ENCODE measurements around the gene IL2RA.
"Not testable (repeated sequence)": the region's sequence is repeated elsewhere in the genome, so short reads cannot be mapped to it uniquely, and the experiment has no call there.

The IL2RA gene

DNA sequence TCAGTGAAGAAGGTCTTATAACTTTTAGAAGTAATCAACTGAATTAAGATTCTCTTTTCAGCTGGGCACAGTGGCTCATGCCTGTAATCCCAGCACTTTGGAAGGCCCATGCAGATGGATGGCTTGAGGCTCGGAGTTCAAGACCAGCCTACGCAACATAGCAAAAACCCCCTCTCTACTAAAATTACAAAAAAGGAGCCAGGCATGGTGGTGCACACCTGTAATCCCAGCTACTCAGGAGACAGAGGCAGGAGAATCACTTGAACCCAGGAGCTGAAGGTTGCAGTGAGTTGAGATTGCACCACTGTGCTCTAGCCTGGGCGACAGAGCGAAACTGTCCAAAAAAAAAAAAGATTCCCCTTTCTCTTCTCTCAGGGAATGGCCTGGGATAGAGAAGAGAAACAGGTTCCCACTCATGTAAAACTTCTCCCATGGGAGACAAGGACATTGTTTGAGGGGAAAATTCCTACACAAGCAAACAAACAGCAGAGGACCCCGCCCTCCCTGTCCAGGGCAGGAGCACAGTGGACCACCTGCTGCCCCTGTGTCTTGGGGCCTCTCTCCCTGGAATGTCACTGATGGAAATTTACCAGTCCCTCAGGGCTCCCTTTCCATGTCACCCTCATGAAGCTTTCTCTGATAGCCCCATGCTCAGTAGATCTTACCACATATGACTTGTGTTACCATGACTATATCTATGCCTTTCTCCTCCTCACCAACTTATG lies 5.6 kb downstream of the IL2RA start:
- DNase-seq = no peak

DNA sequence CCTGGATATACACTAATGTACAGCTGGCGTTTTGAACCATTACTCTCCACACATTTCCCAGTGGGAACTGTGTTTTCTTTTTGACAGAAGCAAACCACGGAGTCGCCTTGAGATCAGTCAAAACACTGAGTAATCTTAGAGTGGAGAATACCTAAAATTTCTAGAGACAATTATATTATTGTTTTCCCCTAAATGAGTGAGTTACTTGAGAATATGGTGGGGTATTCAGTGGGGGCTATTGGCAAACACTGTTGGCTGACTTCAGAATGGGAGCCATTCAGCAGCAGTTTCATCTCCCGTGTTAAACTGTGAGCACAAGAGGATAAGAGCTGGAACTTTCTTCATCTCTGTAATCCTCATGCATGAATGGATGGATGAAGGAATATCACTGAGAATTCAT lies 6.2 kb downstream of the IL2RA start:
- no peak for DNase-seq

DNA sequence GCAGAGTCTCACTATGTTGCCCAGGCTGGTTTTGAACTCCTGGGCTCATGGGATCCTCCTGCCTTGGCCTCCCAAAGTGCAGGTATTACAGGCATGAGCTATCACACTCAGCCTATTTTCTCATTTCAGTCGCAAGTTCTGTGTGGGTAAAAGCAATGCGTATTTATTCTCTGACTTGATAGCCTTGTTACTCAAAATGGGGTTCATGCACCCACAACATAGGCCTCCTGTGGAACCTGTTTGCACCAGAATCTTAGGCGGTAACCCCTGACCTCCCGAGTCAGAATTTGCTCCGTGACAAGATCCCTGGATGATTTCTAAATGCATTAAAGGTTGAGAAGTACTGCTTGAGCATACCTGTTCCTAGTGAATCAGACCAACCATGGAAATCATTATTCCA lies 7.3 kb downstream of the IL2RA start:
- DNase-seq = no peak

DNA sequence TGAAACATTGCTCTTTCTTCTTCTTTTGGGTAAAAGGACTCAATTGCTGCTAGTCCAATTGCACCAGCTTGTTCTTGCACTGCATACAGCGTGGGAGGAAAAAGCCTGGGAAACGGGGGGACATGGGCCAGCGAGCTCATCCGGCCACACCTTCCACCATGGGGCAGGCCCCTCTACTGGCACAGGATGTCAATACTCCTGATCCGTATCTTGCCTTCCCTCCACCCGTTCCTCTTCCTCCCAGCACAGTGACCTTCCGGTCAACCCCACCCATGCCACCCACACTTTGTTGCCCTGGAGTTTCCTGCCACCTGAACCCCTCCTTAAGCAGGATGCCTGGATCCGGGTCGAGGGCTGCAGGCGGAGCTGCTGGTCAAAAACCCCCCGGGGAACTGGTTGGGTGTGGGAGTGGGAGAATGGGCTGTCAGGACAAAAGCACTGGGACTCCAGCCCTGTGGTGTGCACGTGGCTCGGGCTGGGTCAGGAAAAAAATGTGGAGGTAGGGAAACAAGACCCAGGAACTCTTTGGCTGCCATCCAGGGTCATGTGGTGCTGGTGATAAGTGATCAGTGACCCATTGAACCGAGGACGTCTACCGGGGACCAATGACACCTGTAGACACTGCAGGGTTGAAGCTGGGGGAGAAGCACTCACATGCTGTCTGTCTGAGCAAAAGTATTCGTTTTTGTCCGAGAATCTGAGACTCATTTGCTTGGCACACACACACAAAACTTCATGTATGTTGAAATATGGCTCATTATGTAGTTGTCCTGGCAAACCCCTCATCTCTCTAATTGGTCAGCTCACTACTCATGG lies 8.1 kb downstream of the IL2RA start:
- no peak for DNase-seq

DNA sequence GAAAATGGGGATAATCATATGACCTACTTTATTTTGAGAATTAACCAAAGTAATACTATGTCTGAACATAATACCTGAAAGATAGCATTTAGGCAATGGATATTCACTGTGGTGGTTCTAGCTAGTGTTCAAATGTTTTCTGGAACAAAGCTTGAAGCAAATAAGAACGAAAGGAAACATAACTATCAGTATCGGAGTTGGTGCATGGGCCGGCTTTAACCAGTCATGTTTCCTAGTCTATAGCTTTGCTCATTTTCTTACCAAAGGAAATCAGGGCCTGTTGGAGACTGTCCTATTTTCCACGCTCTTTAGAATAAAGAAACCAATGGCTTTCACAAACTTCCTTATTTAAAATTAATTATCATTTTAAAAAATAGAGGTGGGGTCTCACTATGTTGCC lies 8.9 kb downstream of the IL2RA start:
- no peak for DNase-seq

DNA sequence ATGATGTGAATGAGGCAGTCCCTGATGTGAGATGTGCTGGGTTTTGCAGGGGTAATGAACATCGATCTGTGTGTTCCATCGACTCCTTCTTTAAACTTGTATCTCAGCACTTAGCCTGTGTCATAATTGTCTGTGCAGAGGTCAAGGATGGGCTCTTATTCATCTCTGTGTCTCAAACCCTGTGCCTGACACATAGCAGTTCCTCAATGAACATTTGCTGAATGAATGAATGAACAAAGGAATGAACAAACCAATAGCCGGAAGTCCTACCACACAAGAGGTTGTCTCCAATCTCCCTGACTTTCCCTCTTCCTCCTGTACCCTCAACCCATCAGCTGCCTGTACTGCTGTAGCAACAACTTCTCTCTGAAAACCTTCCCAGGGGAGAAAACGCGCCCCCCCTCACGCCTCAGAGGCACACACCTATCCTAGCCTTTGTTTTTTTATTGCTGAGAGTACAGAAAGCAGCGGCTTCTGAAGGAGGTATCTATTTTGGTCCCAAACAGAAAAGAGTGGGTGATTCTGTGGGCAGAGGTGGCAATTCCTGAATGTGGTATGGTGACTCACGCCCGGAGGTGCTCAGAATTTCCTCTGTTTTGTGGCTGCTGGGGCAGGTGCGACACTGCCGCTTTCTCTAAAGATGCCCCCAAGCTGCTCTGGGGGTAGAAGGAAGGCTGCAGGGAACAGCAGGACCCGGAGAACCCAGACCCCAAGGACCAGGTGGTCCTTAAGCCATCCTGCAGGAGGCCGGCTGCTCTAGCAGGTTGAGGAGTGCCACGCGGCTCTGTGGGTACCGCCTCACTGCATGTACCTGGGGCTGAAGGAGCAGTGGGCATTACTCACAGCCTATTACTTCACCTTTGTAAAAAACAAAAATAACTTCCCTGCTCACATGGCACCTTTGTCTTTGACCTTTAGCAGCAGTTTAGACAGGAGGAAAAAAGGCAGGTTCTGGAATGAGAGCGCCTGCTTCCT lies 9.6 kb downstream of the IL2RA start:
- no peak for DNase-seq

DNA sequence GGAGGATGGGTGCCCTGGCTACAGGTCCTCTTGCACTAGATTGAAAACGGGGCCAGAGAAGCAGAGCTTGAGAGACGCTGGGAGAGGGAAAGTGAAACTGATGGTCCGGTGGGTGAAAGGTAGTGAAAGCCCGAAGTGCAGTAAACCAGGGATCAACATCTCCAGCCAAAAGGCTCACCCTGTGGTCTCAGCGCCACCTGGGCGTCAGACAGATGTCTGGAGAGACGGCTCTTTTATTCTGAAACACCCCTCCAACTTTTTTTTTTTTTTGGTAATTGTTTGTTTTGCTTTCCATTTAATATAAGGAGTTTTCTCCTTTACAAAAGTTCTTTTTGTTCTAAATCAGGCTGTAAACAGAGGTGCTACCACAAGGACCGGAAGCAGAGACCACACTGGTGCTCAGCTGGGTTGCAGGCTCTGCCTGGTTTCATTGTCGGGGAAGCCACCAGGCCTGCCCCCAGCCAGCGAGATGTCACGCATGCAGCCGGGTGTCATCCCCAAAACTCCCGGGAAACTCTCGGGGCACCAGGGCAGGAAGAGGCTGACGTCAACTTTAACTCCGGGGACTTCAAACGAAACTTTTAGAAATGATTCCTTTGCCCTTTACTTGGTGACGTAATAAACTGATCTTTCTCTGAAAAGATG lies 11.2 kb downstream of the IL2RA start:
- DNase-seq = no peak

DNA sequence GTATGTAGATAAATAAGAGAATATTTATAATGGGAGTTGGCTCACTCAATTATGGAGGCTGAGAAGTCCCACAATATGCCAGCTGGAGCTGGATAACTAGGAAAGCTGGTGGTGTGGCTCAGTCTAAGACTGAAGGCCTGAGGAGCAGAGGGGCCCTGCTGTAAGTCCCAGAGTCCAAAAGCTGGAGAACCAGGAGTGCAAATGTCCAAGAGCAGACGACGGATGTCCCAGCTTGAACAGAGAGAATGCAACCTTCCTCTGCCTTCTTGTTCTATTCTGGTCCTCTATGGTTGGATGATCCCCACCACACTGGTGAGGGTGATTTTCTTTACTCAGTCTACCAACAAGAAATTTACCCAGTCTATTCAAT lies 13.2 kb downstream of the IL2RA start:
- DNase-seq = no peak

DNA sequence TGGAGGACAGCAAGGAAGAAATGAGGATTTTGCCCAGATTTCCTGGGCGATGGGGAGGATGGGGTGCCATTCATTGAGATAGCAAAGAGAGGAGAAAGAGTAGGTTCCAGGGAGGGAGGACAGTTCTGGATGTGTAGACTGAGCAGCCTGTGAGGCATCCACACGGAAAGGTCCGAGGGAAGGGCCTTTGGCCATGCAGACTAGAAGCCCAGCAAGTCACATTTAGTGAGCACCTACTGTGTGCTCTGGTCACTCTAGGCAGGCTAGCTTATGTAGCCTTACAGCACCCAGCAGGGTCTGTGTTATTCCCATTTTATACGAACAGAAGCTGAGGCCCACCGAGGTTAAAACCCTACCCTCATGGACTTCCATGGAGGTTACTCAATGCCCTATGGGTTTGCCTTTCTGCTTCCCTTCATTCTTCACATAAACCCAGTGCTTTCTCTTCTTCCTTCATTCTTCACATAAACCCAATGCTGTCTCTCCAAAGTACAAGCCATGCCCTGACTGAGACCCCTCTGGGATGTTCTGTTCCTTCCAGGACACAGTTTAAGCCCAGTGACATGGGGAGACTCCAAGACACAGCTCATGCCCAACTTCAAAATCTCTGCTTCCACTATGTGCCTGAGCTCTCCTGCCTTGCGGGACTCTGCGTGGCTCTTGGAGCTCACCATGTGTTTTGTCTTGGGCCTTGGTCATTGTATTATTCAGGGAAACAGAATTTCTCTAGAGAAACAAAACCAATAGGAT lies 13.7 kb downstream of the IL2RA start:
- no peak for DNase-seq

DNA sequence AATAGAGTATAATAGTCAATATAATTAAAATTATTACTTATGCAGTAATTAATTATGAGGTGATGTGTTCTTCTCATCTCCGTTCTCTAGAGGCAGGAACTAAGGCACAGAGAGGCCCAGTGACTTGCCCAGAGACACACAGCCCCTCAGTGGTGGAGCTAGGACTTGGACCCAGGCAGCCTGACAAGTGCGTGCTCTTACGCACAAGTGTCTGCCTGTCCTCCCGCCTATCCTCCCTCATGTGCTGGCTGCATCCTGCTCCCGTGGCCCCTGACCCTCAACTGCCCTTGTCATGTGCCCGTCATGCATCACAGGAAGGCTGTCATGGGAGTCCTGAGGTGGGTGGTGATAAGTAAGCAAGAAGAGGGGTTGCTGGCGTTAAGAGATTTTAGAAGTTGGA lies 14.3 kb downstream of the IL2RA start:
- no peak for DNase-seq

DNA sequence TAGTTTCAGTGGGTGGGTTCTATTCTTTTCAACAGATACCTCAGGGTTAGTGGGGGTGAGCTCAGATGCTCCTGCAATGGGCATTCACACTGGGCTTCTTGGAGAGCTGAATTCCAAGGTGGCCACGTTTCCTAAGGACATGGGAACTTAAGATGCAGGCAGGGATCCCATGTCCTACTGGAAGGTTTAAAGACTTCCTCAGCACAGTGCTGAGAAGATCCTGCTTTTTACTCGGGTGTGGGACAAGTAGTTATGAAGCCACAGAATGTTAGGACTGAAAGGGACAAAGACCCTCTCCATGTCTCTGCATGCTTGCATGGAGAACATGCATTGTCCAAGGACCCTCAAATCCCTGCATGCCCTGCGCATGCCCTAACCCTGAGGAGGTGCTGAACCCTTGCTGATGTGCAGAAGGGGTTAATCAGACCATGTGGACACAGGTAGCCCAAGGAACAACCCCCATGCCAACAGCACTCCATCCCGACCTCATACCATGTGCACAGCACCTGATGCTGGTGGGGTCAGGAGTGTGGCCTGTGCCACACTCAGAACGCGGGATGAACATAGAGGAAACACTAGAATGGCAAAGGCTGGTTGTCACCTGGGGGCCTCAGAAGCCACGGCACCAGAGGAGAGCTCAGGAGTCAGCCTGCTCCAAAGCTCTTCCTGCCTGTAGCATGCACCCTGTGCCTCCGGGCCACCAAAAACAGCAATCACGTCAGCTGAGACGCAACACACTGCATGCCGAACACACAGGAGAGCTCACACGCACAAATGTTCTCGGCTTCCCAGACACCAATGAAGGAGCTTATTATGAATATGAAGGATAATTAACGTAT lies 15.2 kb downstream of the IL2RA start:
- no peak for DNase-seq

DNA sequence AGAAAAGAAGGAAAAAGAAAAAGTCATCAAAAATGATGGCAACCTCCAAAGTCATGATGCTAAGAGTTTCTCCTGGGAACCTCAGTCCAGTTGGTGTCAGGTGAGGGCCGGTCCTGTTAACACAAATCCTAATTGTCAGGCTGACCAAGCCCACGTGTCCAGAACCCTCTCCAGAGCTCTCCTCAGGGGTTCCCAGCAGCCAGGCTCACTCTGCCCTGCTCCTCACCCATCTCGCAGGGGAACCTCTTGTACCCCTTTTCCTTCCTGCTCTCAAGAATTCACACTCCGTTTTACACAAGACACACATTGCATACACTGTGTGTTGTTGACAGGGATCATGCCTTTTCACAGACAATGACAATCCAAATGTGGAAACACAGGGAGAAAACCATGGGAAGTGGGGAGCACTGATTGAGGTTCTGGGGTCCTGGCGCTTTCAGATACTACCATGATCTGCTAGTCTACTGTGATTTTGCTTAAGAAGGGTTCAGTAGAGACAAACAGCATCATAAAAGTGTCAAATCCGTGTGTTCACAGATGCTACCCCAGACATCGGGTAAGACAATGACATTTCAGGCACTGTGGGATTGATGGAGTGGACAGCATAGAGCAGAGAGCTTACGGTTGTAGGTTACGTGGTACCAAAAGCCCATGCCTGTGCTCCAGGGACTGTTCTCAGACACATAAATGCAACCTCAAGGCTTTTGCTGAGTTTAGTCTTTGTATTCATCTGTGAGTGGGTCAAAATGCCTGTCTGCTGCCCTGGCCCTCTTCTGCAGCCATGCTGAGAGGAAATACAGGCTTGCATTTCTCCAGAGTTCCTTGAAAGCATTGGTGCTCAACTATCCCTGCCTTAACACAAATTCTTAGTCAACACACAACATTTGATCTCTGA lies 16.0 kb downstream of the IL2RA start:
- DNase-seq = no peak

DNA sequence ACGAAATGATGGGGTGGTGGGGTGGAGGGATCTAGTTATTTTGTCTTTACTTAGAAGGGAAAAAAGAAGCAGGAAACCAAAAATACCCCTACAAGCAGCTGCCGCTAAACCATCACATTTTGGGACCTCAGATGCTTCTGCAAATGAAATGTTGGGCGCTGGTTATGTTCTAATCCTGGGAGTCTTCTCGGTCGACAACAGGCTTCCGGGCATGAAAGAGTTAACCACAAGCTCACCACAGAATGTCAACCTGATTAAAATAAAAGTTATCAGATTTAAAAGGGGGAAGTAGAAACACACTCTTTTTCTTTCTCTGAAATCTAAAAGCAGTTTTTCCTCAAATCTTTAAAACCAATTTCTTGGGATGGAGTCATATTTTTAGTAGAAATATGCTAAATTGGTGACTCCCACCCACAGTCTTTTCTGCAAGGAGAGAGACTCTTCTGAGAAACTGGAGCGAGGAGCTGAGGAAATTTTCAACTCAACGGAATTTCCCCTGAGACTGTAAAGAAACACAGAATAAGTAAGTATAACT lies 16.8 kb downstream of the IL2RA start:
- DNase-seq = no peak

DNA sequence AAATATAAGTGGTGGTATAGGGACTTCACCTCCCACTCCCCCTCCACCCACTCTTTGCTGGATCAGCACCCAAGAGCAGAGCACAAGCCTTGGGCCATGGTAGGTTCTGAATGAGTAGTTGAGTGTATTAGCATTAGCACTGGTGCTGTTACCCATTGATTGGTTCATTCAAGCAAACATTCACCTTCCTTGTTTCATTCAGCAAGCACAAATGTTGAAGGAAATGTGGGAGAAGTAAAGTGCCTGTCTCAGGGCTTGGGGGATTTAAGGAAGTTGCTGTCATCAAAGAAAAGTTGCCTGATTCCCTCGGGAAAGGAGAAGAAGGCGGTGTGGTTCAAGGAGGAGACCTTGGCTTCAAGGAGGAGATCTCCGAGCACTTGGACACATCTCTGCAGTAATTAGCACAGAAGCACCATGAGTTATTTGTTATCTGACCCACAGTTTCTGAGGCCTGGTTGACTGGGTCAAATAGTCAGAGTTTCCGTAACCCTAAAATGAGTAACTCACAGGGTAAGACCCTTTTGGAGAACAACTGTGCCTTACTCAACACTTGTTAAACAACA lies 17.3 kb downstream of the IL2RA start:
- DNase-seq = no peak

DNA sequence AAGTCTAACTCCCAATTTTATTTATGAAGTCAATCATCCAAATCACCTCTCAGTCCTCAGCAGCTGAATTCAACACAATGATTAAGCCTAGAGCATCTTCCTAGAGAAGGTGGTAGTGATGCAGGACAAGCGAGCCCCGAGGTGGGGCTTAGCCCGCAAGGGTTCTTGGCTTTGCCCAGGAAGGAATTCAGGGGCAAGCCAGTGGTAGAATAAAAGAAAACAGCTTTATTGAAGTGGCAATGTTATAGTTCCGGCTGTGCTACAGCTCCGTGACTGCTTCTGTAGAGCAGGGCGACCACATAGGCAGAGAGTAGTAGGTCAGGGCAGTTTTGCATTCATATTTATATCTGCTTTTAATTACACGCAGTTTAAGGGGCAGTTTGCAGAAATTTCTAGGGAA lies 18.1 kb downstream of the IL2RA start:
- no peak for DNase-seq

DNA sequence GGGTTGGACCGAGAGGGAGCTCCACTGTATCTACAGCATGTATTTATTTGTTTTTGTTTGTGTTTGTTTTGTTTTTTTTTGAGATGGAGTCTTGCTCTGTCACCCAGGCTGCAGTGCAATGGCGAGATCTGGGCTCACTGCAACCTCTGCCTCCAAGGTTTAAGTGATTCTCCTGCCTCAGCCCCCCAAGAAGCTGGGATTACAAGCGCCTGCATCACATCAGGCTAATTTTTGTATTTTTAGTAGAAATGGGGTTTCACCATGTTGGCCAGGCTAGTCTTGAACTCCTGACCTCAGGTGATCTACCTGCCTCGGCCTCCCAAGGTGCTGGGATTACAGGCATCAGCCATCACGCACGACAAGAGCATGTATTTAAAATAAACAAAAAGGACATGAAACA lies 18.8 kb downstream of the IL2RA start:
- DNase-seq = not testable (repeated sequence)

DNA sequence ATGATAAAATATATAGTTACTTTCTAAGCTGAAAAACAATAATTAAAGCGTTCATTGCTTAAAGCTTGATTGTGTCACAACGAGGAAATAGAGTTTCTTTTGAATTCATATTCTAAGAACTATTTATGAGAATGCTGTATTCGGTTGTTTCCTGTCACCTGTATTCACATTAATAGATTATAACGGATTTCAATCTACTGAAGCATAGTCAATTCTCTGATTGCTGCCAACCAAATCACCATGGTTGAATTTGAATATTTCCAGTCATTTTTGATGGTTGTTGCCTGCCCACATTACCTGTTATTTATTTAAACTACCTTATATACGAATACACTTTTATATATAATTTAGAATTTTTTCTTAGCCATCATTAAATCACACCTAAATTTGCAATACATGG lies 22.0 kb downstream of the IL2RA start:
- DNase-seq = no peak

DNA sequence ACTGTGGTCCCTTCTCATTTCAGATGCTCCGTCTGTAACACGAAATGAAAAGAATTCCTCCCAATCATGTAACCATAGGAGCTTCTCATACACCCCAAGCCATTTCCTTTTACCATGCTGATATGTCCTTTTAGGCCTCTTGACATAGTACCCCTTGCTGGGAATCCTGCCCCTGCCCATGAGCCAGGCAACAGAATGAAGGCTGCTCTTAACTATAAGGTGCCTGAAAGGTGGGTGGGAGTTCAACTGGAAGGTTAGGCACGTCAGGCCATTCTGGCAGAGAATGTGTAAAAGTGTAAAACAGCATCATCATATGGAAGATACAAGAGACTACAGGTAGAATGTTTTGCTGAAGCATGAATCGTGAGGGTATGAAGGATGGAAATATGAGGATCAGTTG lies 22.5 kb downstream of the IL2RA start:
- no peak for DNase-seq

DNA sequence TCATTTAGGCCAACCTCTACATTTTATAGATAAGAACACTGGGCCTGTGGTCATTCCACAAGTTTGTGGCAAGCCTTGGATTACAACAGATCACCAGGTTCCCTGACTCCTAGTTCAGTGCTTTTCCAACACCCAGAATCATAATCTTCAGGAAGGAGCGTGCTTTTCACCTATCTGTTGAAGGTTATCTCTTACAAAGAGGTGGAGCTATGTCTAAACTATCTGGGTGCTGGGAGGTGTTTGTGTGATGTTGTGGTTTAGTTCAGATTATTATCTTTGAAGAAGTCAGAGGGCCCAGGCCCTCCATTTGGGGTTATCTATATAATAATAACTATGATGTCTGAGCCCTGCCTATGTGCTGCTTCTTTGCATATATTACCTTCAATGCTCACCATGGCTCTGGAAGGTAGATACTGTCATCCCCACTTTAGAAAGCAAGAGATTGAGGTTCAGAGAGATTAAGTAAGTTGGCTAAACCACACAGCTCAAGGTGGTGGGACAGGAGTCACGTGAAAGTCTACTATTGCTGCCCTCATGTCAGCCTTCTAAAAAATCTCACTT lies 24.0 kb downstream of the IL2RA start:
- no peak for DNase-seq
